Tibial nerve (tissue), 4 donors: ENCODE results near the gene MED17.

Experiments used
- CTCF ChIP-seq, 5 experiments: fragments of 200-600 bp in 3 of 5; fragments of 450-650 bp in 2 of 5; sonication (generic) in 3 of 5; IDR thresholded peaks; one replicate each; pipeline ENCODE4 v1.5.1; 2016 to 2019; ENCODE audit warnings: antibody characterized with exemption in 5 of 5, mild to moderate bottlenecking in 3 of 5, moderate library complexity in 2 of 5
- EP300 ChIP-seq, 2 donors: sonication (generic); formaldehyde crosslinking; IDR thresholded peaks; one replicate each; pipeline ENCODE4 v1.6.1; 2017; ENCODE audit warnings: antibody characterized with exemption in 2 of 2, mild to moderate bottlenecking in 1 of 2
- POLR2A ChIP-seq, 2 donors: fragments of 450-650 bp; IDR thresholded peaks; one replicate each; pipeline ENCODE4 v1.6.1; 2017; ENCODE audit warnings: antibody characterized with exemption in 2 of 2, mild to moderate bottlenecking in 2 of 2, moderate library complexity in 2 of 2

GRCh38 chr11:93753241-93753640 lies 30.8 kb upstream of the MED17 start:
- no peak for TF ChIP-seq CTCF (IDR thresholded peaks at IDR 0.05)
- TF ChIP-seq POLR2A (IDR thresholded peaks at IDR 0.05), result no peak
- no peak for TF ChIP-seq EP300 (IDR thresholded peaks at IDR 0.05)
